HEK293 (cell line): Measurements from ENCODE around the gene RBM22.

Source experiments
- CTCF ChIP-seq: fragments of 450-650 bp; formaldehyde crosslinking; IDR thresholded peaks from 2 replicates; pipeline ENCODE4 v1.5.1; 2016; ENCODE audit warnings: missing biosample characterization, missing genetic modification characterization
- PATZ1 ChIP-seq: fragments of 450-650 bp; formaldehyde crosslinking; IDR thresholded peaks from 2 replicates; pipeline ENCODE4 v1.5.1; 2016; ENCODE audit warnings: missing biosample characterization, missing genetic modification characterization
- REPIN1 ChIP-seq: fragments of 450-650 bp; formaldehyde crosslinking; IDR thresholded peaks from 2 replicates; pipeline ENCODE4 v1.5.1; 2017; ENCODE audit warnings: missing biosample characterization, missing genetic modification characterization, low read depth
- REST ChIP-seq: fragments of 450-650 bp; formaldehyde crosslinking; IDR thresholded peaks from 2 replicates; pipeline ENCODE4 v1.5.1; 2016; ENCODE audit warnings: missing biosample characterization, missing genetic modification characterization
- ZNF138 ChIP-seq: fragments of 450-650 bp; formaldehyde crosslinking; IDR thresholded peaks from 2 replicates; pipeline ENCODE4 v1.5.1; 2016; ENCODE audit warnings: missing biosample characterization, missing genetic modification characterization, borderline replicate concordance
- ZNF140 ChIP-seq: fragments of 450-650 bp; formaldehyde crosslinking; IDR thresholded peaks from 2 replicates; pipeline ENCODE4 v1.5.1; 2016; ENCODE audit warnings: missing biosample characterization, missing genetic modification characterization
- ZNF157 ChIP-seq: fragments of 450-650 bp; formaldehyde crosslinking; IDR thresholded peaks from 2 replicates; pipeline ENCODE4 v1.5.1; 2016; ENCODE audit warnings: missing biosample characterization, missing genetic modification characterization
- ZNF175 ChIP-seq: fragments of 450-650 bp; formaldehyde crosslinking; IDR thresholded peaks from 2 replicates; pipeline ENCODE4 v1.5.1; 2016; ENCODE audit warnings: missing biosample characterization, missing genetic modification characterization
- ZNF404 ChIP-seq: fragments of 450-650 bp; formaldehyde crosslinking; IDR thresholded peaks from 2 replicates; pipeline ENCODE4 v1.5.1; 2017; ENCODE audit warnings: missing biosample characterization, missing genetic modification characterization
- ZNF449 ChIP-seq: fragments of 450-650 bp; formaldehyde crosslinking; IDR thresholded peaks from 2 replicates; pipeline ENCODE4 v1.5.1; 2017; ENCODE audit warnings: missing biosample characterization, mild to moderate bottlenecking, missing genetic modification characterization, moderate library complexity
- ZNF558 ChIP-seq: fragments of 450-650 bp; formaldehyde crosslinking; IDR thresholded peaks from 2 replicates; pipeline ENCODE4 v1.5.1; 2016; ENCODE audit warnings: missing biosample characterization, missing genetic modification characterization
- ZNF654 ChIP-seq: fragments of 450-650 bp; formaldehyde crosslinking; IDR thresholded peaks from 2 replicates; pipeline ENCODE4 v1.5.1; 2016; ENCODE audit warnings: low read depth, missing biosample characterization, missing genetic modification characterization
- ZNF707 ChIP-seq: fragments of 450-650 bp; formaldehyde crosslinking; IDR thresholded peaks from 2 replicates; pipeline ENCODE4 v1.5.1; 2016; ENCODE audit warnings: missing biosample characterization, missing genetic modification characterization
- ZSCAN30 ChIP-seq: fragments of 450-650 bp; IDR thresholded peaks from 2 replicates; pipeline ENCODE4 v1.5.1; 2018; ENCODE audit warnings: missing biosample characterization, mild to moderate bottlenecking, missing genetic modification characterization, moderate library complexity

GRCh38 chr5:150729859-150730258 is 29.0 kb upstream of the RBM22 start:
- TF ChIP-seq ZNF175 (tag by site-specific recombination) (no peak), ZNF138 (no peak), CTCF (no peak), ZNF157 (tag by site-specific recombination) (no peak), ZNF449 (tag by site-specific recombination) (no peak), ZNF707 (tag by site-specific recombination) (no peak), ZSCAN30 (no peak), ZNF140 (tag by site-specific recombination) (no peak), ZNF558 (tag by site-specific recombination) (no peak), PATZ1 (tag by site-specific recombination) (no peak), REST (tag by site-specific recombination) (no peak), ZNF654 (tag by site-specific recombination) (no peak), ZNF404 (no peak), REPIN1 (tag by site-specific recombination) (no peak)
